ENCODE results near the gene PSD4. TPM values are rescaled to one million over a fixed set of nuclear protein-coding genes. Genes with fewer than 3 reads are reported as not detected.

PSD4 gene
- total and polyA plus RNA-seq, 2 donors from 2014 or later, result 16.2 to 42.0 TPM

GRCh38 chr2:113164215-113164929 is 9.4 kb upstream of the PSD4 start:
- Histone ChIP-seq H3K36me3 (ENCODE audit: control insufficient read depth in 2 of 3, insufficient read depth in 3 of 3, low read length in 3 of 3) (no peaks in the 10 kb centered on the region), H3K4me3 (ENCODE audit: low read length in 3 of 3) (no peak overlapping the region), H3K4me1 (ENCODE audit: control insufficient read depth in 2 of 3, insufficient read depth in 2 of 3, low read depth in 1 of 3, low read length in 3 of 3) (peaks cover 0 to 5% (median 4%) of the 10 kb centered on the region in 3 donors), H3K9ac (ENCODE audit: low read length in 3 of 3) (no peak overlapping the region), H3K27me3 (ENCODE audit: control insufficient read depth, insufficient read depth, low read length) (no peaks in the 10 kb centered on the region), H3K9me3 (ENCODE audit: control insufficient read depth in 2 of 3, insufficient read depth in 1 of 3, low read length in 3 of 3) (no peaks in the 10 kb centered on the region), H3K27ac (ENCODE audit: low read depth in 2 of 2, low read length in 2 of 2) (no peak overlapping the region)
- FAIRE-seq (no peak), DNase-seq (peak in 1 of 5 donors; percentile 55)
- TF ChIP-seq CTCF (IDR thresholded peaks at IDR 0.05; ENCODE audit: borderline replicate concordance, extremely low read depth, insufficient read depth), result no peak
- intact Hi-C loops (cut with DNase I), result no loop called here

- Histone ChIP-seq H3K9ac (ENCODE audit: low read length in 3 of 3) (no peak overlapping the region), H3K36me3 (ENCODE audit: control insufficient read depth in 2 of 3, insufficient read depth in 3 of 3, low read length in 3 of 3) (no peaks in the 10 kb centered on the region), H3K4me1 (ENCODE audit: control insufficient read depth in 2 of 3, insufficient read depth in 2 of 3, low read depth in 1 of 3, low read length in 3 of 3) (peaks cover 0 to 5% (median 4%) of the 10 kb centered on the region in 3 donors), H3K27me3 (ENCODE audit: control insufficient read depth, insufficient read depth, low read length) (no peaks in the 10 kb centered on the region), H3K4me3 (ENCODE audit: low read length in 3 of 3) (no peak overlapping the region), H3K9me3 (ENCODE audit: control insufficient read depth in 2 of 3, insufficient read depth in 1 of 3, low read length in 3 of 3) (no peaks in the 10 kb centered on the region), H3K27ac (ENCODE audit: low read depth in 2 of 2, low read length in 2 of 2) (no peak overlapping the region)
- TF ChIP-seq CTCF (IDR thresholded peaks at IDR 0.05; ENCODE audit: borderline replicate concordance, extremely low read depth, insufficient read depth), result no peak
- FAIRE-seq (no peak), DNase-seq (peak in 1 of 5 donors; percentile 38)
- intact Hi-C loops (cut with DNase I), result no loop called here
Observed at GRCh38 chr2:113164930-113165585, 8.7 kb upstream of the PSD4 start.

- intact Hi-C loops (cut with DNase I), result no loop called here
- H3K36me3 ChIP-seq (ENCODE audit: control insufficient read depth in 2 of 3, insufficient read depth in 3 of 3, low read length in 3 of 3), result no peaks in the 10 kb centered on the region
- H3K27me3 ChIP-seq (ENCODE audit: control insufficient read depth, insufficient read depth, low read length), result no peaks in the 10 kb centered on the region
- no peak overlapping the region for H3K4me3 ChIP-seq (ENCODE audit: low read length in 3 of 3)
- no peaks in the 10 kb centered on the region for H3K9me3 ChIP-seq (ENCODE audit: control insufficient read depth in 2 of 3, insufficient read depth in 1 of 3, low read length in 3 of 3)
- DNase-seq (peak in 1 of 5 donors; percentile 14), FAIRE-seq (no peak)
- peaks cover 0 to 5% (median 4%) of the 10 kb centered on the region in 3 donors for H3K4me1 ChIP-seq (ENCODE audit: control insufficient read depth in 2 of 3, insufficient read depth in 2 of 3, low read depth in 1 of 3, low read length in 3 of 3)
- TF ChIP-seq CTCF (IDR thresholded peaks at IDR 0.05; ENCODE audit: borderline replicate concordance, extremely low read depth, insufficient read depth), result no peak
- H3K27ac ChIP-seq (ENCODE audit: low read depth in 2 of 2, low read length in 2 of 2), result no peak overlapping the region
- no peak overlapping the region for H3K9ac ChIP-seq (ENCODE audit: low read length in 3 of 3)
Observed at GRCh38 chr2:113166187-113166645, 7.6 kb upstream of the PSD4 start.

All from kidney (tissue), 14 donors.